Activated naive CD8-positive, alpha-beta T cell treated with anti-CD3 and anti-CD28 coated beads, Interleukin-2, amount 50 U/mL, for 24 hours (primary cell): ENCODE data around the gene SAMD4A.

Source experiments
- ATAC-seq: fragments of 150-1000 bp; cut with Tn5 transposase; one replicate; pipeline ENCODE4 v1.10.0; 2021
- DNase-seq: peaks from one replicate; pipeline ENCODE4 v3.0.0; 2021
- H3K27ac Mint-ChIP-seq: one replicate; pipeline ENCODE4 v1.8.0; 2021; ENCODE audit warnings: mild to moderate bottlenecking, mixed read lengths
- H3K27me3 Mint-ChIP-seq: one replicate; pipeline ENCODE4 v1.8.0; 2021; ENCODE audit warnings: mixed read lengths
- H3K36me3 Mint-ChIP-seq: one replicate; pipeline ENCODE4 v1.8.0; 2021; ENCODE audit warnings: low read depth, mixed read lengths
- H3K4me1 Mint-ChIP-seq: one replicate; pipeline ENCODE4 v1.8.0; 2021; ENCODE audit warnings: mixed read lengths
- H3K4me3 Mint-ChIP-seq: one replicate; pipeline ENCODE4 v1.8.0; 2021; ENCODE audit warnings: mild to moderate bottlenecking, moderate library complexity, mixed read lengths
- H3K9me3 Mint-ChIP-seq: one replicate; pipeline ENCODE4 v1.8.0; 2021; ENCODE audit warnings: mixed read lengths

The SAMD4A gene

DNA sequence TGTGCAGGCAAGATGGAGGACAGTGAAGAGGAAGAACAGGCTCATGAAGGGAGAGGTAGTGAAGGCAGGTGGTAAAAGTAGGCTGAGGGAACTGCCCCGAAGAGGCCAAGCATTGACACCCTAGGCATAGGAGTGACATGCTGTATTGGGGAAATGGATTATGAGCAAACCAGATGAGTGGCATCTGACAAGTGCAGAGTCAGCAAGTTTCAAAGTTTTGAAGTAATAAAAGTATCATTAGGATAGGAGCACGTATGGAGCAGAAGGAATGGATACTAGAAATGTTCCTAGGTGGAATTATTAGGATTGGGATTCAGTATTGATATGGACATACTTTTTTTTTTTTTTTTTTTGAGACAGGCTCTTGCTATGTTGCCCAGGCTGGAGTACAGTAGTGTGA lies 139.8 kb downstream of the SAMD4A start:
- DNase-seq (no peak), ATAC-seq (no peak)
- Mint-ChIP-seq H3K4me3 (no peak overlapping the region), H3K9me3 (peaks cover 6% of the 10 kb centered on the region), H3K27me3 (no peaks in the 10 kb centered on the region), H3K36me3 (peaks cover 18% of the 10 kb centered on the region), H3K4me1 (peaks cover 7% of the 10 kb centered on the region), H3K27ac (no peak overlapping the region)

DNA sequence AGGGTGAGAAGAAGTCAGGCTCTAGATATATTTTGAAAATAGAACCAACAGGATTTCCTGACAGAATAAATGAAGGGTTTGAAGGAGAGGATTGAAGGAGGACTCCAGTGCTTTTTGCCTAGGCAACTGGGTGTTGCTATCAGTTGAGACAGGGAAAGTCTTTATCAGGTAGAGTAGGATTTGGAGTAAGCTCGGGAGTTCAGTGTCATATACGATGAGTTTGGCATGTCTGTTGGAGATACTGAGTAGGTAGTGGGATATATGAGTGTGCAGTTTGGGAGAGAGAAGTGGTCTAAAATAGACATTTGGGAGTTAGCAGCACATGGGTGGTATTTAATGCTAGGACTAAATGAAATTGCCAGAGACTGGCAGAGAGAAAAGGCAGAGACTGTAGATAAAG lies 141.2 kb downstream of the SAMD4A start:
- peaks cover 6% of the 10 kb centered on the region for H3K9me3 Mint-ChIP-seq
- no peak overlapping the region for H3K27ac Mint-ChIP-seq
- no peak for DNase-seq
- H3K4me3 Mint-ChIP-seq: no peak overlapping the region
- no peaks in the 10 kb centered on the region for H3K27me3 Mint-ChIP-seq
- no peak for ATAC-seq
- H3K4me1 Mint-ChIP-seq: peaks cover 18% of the 10 kb centered on the region
- H3K36me3 Mint-ChIP-seq: peaks cover 14% of the 10 kb centered on the region

DNA sequence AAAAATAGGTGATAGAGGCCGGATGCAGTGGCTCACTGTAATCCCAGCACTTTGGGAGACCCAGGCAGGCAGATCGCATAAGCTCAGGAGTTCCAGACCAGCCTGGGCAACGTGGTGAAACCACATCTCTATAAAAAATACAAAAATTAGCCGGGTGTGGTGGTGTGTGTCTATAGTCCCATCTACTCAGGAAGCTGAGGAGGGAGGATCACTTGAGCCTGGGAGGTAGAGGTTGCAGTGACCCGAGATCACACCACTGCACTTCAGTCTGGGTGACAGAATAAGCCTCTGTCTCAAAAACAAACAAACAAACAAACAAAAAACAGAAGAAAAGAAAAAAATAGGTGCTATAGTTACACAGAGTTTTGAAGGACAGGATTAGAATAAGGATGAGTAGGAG lies 142.1 kb downstream of the SAMD4A start:
- ATAC-seq: no peak
- H3K4me1 Mint-ChIP-seq: peaks cover 18% of the 10 kb centered on the region
- H3K36me3 Mint-ChIP-seq: peaks cover 14% of the 10 kb centered on the region
- H3K27ac Mint-ChIP-seq: peak overlapping the region; percentile 43
- H3K4me3 Mint-ChIP-seq: no peak overlapping the region
- H3K27me3 Mint-ChIP-seq: no peaks in the 10 kb centered on the region
- H3K9me3 Mint-ChIP-seq: peaks cover 6% of the 10 kb centered on the region
- no peak for DNase-seq

DNA sequence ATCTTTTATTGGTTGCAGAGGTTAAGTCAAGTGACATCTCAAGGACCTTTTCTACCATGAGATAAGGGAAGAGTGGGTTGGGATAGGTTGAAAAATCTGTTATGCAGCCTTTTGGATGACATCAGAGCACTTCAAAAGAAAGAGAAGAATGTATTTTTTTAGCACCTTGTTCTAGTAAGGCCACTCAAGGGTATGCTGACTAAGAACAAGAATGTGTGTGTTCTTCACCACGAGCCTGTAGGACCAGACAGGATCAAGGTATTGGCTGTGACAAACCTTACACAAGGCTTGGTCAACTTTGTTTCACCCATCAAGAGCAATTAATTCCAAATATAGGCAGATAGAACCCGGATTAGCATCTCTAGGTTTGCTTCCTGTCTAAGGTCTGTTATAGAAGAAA lies 142.5 kb downstream of the SAMD4A start:
- Mint-ChIP-seq H3K4me1 (peaks cover 18% of the 10 kb centered on the region), H3K4me3 (no peak overlapping the region), H3K27me3 (no peaks in the 10 kb centered on the region), H3K9me3 (peaks cover 6% of the 10 kb centered on the region), H3K36me3 (peaks cover 14% of the 10 kb centered on the region), H3K27ac (peak overlapping the region; percentile 43)
- ATAC-seq: peak; percentile 94
- DNase-seq: no peak

DNA sequence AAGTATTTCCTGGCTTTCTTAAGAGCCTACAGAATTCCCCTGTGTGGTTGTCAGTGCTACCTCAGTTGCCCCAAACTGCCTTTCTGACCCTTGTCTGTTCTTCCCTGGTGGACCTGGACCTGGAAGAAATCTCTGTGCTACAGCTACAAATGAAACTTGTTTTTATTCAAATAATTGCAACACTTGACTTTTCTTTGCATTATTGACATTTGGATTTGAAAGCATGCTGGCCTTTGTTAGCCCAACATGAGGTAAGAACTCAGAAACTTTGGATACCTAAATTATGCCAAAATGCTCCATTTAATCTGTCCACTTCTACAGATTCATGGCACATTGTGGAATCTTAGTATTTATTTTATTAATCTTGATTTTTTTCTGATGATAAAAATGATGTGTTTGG lies 142.9 kb downstream of the SAMD4A start:
- Mint-ChIP-seq H3K27me3 (no peaks in the 10 kb centered on the region), H3K9me3 (peaks cover 6% of the 10 kb centered on the region), H3K4me1 (peaks cover 18% of the 10 kb centered on the region), H3K27ac (no peak overlapping the region), H3K36me3 (peaks cover 14% of the 10 kb centered on the region), H3K4me3 (no peak overlapping the region)
- DNase-seq (no peak), ATAC-seq (no peak)

DNA sequence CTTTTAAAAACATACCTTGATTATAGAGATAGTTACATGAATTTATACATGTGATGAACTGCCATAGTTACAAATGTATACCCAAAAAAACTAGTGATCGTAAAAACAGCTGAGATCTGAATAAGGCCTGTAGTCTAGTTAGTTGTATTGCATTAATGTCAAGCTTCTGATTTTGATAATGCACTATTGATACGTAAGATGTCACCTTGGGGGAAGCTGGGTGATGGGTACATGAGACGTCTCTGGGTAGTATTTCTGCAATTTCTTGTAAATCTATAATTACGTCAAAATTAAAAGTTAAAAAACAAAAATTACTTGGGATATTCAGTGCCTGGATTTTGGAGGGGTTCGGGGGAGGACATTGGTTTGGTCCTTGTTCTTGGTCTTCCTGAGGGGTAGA lies 144.4 kb downstream of the SAMD4A start:
- no peak for ATAC-seq
- Mint-ChIP-seq H3K9me3 (peaks cover 6% of the 10 kb centered on the region), H3K27ac (peak overlapping the region; percentile 18), H3K4me3 (no peak overlapping the region), H3K27me3 (no peaks in the 10 kb centered on the region), H3K4me1 (peaks cover 22% of the 10 kb centered on the region), H3K36me3 (peaks cover 11% of the 10 kb centered on the region)
- DNase-seq: no peak

DNA sequence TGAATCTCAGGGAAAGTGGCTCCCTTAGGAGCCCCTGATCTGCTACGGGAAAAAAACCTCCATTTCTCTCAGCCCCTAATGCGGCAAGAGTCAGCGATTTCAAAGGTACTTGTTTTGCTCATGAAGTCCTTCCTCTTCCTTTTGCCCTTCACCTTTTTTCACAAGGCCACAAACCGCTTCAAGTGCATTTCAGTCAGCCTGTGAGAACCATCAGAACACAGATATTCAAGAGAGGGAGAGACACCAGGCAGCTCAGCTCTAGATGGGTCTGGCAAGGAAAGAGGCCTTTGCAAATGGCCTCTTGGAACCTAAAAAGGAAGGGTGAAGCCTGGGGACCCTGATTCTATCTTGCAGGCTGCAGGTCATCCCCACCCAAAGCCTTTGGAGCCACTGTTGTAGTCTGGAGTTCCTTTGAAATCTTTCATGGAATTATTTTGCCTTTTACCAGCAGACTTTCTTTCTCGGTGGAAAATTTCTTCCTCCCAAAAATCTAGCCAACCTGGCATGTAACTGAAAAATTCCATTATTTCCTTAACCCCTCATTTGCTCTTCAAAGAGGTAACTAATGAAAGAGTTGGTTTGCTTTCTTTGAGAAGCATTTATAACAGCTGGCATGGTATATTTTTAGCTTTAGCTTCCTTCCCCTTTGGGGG lies 145.0 kb downstream of the SAMD4A start:
- no peak for DNase-seq
- H3K9me3 Mint-ChIP-seq: peaks cover 6% of the 10 kb centered on the region
- H3K36me3 Mint-ChIP-seq: peaks cover 8% of the 10 kb centered on the region
- peak overlapping the region; percentile 18 for H3K27ac Mint-ChIP-seq
- ATAC-seq: no peak
- H3K4me3 Mint-ChIP-seq: no peak overlapping the region
- H3K27me3 Mint-ChIP-seq: peaks cover 5% of the 10 kb centered on the region
- peaks cover 22% of the 10 kb centered on the region for H3K4me1 Mint-ChIP-seq

DNA sequence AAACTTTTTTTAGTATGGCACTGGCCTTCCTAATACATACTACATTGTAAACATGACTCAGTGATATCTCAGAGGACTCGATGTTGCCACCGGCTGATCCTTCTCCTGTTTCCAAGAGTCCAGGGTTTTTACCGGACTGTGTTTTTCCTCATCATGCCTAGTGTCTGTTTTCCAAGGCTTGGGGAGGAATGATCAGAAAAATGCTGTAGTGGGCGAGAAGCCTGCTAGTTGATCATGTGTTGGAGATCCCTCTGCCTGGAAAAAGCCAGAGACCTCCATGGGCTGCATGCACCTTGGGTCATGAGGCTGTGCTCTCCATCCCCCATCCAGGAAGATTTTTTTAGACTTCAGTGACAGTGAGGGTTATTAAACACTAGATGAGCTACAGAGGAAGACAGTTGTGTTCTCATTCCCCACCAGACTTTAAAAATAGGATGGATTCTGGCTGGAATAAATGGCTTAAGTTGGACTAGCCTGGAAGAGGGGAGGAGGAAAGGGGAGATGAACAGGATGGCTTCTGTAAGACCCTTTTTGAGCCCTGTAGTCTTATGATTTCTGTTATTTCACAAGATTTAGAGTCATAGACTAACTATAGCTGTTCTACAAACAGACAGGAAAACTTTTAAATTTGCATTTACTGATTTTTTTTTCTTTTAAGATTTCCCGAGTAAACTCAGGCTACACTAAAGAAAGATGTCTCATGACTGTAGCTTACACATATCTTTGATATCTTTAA lies 145.7 kb downstream of the SAMD4A start:
- Mint-ChIP-seq H3K4me1 (peaks cover 22% of the 10 kb centered on the region), H3K27me3 (peaks cover 5% of the 10 kb centered on the region), H3K9me3 (peaks cover 6% of the 10 kb centered on the region), H3K27ac (no peak overlapping the region), H3K4me3 (no peak overlapping the region), H3K36me3 (peaks cover 8% of the 10 kb centered on the region)
- ATAC-seq: no peak
- no peak for DNase-seq

DNA sequence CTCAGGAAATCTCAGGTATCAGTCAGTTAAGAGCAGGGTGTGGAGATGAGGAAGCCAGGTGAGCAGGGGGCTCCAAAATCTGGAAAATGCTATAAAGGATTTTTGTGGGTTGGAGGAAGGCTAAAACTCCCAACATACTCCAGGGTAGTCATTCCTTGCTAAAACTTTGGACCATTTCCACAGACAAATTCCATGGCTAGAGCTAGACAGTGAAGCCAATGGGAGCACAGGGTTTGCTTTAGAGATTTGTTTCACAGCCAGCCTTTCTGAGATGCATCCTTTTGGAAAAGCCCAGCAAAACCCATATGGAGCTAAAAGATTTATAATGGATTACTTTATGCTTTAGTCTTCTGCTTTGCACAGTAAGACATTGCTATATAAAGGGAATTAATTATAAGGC lies 146.5 kb downstream of the SAMD4A start:
- peaks cover 22% of the 10 kb centered on the region for H3K4me1 Mint-ChIP-seq
- peaks cover 8% of the 10 kb centered on the region for H3K36me3 Mint-ChIP-seq
- peaks cover 6% of the 10 kb centered on the region for H3K9me3 Mint-ChIP-seq
- no peak overlapping the region for H3K4me3 Mint-ChIP-seq
- ATAC-seq (no peak), DNase-seq (no peak)
- H3K27ac Mint-ChIP-seq: no peak overlapping the region
- peaks cover 5% of the 10 kb centered on the region for H3K27me3 Mint-ChIP-seq

DNA sequence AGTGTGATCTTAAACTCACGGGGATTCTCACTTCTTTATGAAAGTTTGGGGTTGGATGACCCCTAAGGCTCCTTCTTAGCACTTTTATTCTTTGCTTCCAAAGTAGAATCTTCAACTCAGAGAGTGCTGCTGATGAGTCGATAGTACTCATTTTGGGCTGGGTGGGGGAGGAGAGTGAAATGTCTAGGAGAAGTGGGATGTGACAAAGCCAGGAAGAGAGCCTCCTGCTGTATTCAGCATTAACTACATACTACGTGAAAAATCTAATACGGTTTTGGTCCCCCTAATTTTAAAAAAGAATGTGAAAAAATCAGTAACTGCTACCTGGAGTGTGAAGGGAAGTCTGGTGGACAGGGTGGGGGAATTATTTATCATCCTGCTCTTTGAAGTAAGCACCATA lies 148.3 kb downstream of the SAMD4A start:
- no peak overlapping the region for H3K4me3 Mint-ChIP-seq

DNA sequence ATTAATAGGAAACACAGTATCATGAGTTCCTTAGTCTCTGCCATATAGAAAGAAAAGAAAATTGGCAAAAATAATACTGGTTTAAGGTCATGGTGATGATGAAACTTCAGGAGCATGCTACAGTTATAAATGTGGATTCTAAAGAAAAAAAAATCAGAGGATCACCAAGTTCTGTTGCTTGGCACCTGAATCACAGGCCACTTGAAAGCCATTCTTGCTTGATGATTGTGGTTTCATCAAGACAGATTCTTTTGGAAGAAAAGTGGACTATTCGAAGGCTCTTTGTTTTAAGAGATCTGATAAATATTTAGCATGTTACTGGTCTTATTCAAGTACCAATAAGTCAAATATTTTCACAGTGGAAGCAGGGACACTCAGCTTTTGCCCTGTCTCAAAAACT lies 148.9 kb downstream of the SAMD4A start:
- ATAC-seq: no peak
- no peak for DNase-seq
- Mint-ChIP-seq H3K9me3 (peaks cover 6% of the 10 kb centered on the region), H3K27me3 (peaks cover 8% of the 10 kb centered on the region), H3K4me3 (no peak overlapping the region), H3K27ac (no peak overlapping the region), H3K4me1 (peaks cover 24% of the 10 kb centered on the region), H3K36me3 (peaks cover 8% of the 10 kb centered on the region)

More for the DNA sequence above, 148.3 kb downstream of the SAMD4A start:
- no peak for DNase-seq
- Mint-ChIP-seq H3K9me3 (peaks cover 6% of the 10 kb centered on the region), H3K4me1 (peaks cover 22% of the 10 kb centered on the region), H3K36me3 (peaks cover 8% of the 10 kb centered on the region), H3K27ac (no peak overlapping the region), H3K27me3 (peaks cover 8% of the 10 kb centered on the region)
- ATAC-seq: no peak

DNA sequence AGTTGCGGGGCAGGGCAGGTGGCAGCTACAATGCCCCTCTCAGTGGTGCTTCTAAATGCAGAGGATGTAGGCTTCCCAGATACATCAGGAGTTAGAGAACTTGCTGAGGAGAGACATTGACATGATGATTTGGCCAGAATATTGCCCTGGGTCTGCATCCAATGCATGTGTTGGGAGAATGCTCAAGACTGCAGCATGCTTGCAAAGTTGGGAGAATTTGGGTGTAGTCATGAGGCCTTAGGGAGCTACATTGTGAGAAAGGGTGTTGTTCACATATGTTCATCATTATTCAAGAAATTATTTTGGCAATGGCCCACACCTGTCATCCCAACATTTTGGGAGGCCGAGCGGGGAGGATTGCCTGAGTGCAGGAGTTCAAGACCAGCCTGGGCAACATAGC lies 149.9 kb downstream of the SAMD4A start:
- H3K27me3 Mint-ChIP-seq: peaks cover 8% of the 10 kb centered on the region
- ATAC-seq: no peak
- peaks cover 20% of the 10 kb centered on the region for H3K4me1 Mint-ChIP-seq
- H3K4me3 Mint-ChIP-seq: no peak overlapping the region
- peaks cover under 1% of the 10 kb centered on the region for H3K36me3 Mint-ChIP-seq
- H3K9me3 Mint-ChIP-seq: no peaks in the 10 kb centered on the region
- no peak for DNase-seq
- H3K27ac Mint-ChIP-seq: no peak overlapping the region

DNA sequence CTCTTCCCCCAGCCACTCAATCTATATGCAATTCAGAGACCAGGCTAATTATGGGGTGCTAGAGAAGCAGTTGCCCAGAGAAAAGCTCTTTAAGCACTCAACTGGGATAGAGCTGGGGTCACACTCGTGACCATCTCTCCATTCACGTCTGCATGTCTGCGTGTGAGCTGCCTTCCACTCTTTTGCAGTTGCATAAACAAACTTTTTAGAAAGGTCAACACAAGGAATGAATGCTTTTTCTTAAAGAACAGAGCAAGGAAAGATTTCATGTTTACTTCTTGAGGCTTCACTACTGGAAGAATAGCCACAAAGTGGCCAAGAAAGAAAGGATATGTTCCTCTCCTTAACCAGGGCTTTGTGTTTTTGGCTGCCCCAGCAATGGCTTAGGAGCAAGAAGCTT lies 151.1 kb downstream of the SAMD4A start:
- Mint-ChIP-seq H3K27ac (no peak overlapping the region), H3K36me3 (no peaks in the 10 kb centered on the region), H3K9me3 (no peaks in the 10 kb centered on the region), H3K4me1 (peaks cover 16% of the 10 kb centered on the region), H3K4me3 (no peak overlapping the region), H3K27me3 (peaks cover 8% of the 10 kb centered on the region)
- ATAC-seq (no peak), DNase-seq (no peak)

DNA sequence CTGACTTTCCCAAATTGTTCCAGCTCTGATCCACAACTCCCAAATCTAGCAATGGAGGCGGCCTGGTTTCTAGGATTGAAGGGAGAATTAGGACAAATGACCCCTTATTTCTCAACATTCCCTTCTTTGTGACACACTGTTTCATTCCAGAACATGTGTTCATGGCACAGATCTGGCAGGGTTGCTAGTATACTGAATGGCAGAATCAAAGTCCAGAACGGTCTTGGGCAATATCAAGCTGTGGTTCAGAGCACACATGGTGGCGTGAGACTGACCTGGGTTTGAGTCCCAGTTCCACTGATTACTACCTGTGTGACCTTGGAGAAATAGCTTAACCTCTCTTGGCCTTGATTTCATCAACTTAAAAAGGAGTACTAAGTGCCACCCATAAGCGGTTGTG lies 152.5 kb downstream of the SAMD4A start:
- Mint-ChIP-seq H3K4me1 (peaks cover 16% of the 10 kb centered on the region), H3K4me3 (no peak overlapping the region), H3K36me3 (no peaks in the 10 kb centered on the region), H3K27me3 (peaks cover 10% of the 10 kb centered on the region), H3K9me3 (no peaks in the 10 kb centered on the region), H3K27ac (no peak overlapping the region)
- DNase-seq: no peak
- no peak for ATAC-seq

DNA sequence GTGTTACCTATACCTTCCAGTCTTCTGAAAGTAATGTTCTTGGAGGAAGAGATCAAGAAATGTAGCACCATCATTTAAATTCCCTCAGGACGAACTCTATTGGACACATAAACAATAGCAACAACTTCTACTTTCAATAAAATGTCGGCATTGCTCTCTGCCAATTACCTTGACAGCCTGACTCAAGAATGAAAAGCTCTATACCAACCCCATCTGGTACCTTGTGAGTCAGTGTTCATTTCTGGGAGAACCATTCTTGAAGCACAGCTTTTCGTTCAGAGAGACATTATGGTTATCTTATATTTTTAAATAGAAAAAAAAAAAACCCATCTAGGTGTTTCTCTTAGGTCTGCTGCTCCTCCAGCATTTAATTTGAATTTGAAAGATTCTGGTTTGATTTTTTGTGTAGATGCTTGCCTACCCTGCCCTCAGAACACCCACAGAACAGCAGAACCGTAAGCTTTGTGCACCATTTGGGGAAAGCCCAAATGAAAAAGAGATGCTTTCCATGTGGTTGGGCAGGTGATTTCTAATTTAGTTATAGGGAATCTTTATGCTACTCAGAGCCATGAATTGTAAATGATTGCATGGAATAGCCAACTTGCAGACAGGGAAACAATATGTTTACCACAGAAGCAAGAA lies 156.0 kb downstream of the SAMD4A start:
- peaks cover 6% of the 10 kb centered on the region for H3K27me3 Mint-ChIP-seq
- ATAC-seq: peak; percentile 81

More for the DNA sequence above, 156.0 kb downstream of the SAMD4A start:
- Mint-ChIP-seq H3K4me3 (no peak overlapping the region), H3K27ac (no peak overlapping the region), H3K9me3 (no peaks in the 10 kb centered on the region), H3K4me1 (peaks cover 21% of the 10 kb centered on the region), H3K36me3 (no peaks in the 10 kb centered on the region)
- DNase-seq: no peak
